Measurements from ENCODE around the gene PLK4. TPM values are rescaled to one million over a fixed set of nuclear protein-coding genes. Genes with fewer than 3 reads are reported as not detected.

The PLK4 gene
- total and polyA plus RNA-seq, 2 of the 4 experiments (the other 2 are of a cell fraction): 11.2 to 15.1 TPM

DNA sequence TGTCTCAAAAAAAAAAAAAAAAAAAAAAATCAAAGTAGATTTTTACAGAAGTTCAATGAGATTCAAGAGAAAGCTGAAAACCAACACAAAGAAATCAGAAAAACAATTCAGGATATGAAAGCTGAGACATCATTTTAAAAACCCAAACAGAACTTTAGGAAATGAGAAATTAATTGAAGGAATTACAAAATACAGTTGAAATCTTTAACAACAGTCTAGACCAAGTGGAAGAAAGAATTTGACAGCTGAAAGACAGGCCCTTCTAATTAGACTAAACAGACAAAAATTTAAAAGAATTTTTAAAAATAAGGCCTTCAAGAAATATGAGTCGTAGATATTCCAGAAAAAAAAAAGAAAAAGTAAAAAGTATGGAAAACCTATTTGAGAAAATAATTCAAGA, 33.9 kb upstream of the PLK4 start:
- Histone ChIP-seq H3K4me1 (ENCODE audit: control insufficient read depth, insufficient read depth, low read length) (no peaks in the 10 kb centered on the region), H3K56ac (ENCODE audit: extremely low read depth, insufficient read depth, low read length) (no peak overlapping the region), H3K14ac (replicated peaks; ENCODE audit: low read depth, low read length) (no peak overlapping the region), H3K27me3 (ENCODE audit: control insufficient read depth, insufficient read depth, low read length) (no peaks in the 10 kb centered on the region), H3K27ac (ENCODE audit: insufficient read depth, low read length) (no peak overlapping the region), H3K23ac (ENCODE audit: low read depth, low read length) (no peak overlapping the region), H2BK20ac (ENCODE audit: low read depth, low read length) (no peak overlapping the region), H3K9me3 (ENCODE audit: control insufficient read depth, insufficient read depth, low read length) (peaks cover 6% of the 10 kb centered on the region; the same call in 1 of the 2 replicates), H3K36me3 (ENCODE audit: control insufficient read depth, insufficient read depth, low read length) (no peaks in the 10 kb centered on the region), H2AK5ac (ENCODE audit: low read depth, low read length) (no peak overlapping the region), H3K9ac (ENCODE audit: low read depth, low read length) (no peak overlapping the region), H3K4me3 (ENCODE audit: insufficient read depth, low read depth, low read length) (no peak overlapping the region), H2BK5ac (ENCODE audit: low read depth, low read length, poor library complexity, severe bottlenecking) (no peak overlapping the region), H4K20me1 (ENCODE audit: insufficient read depth, low read length) (no peaks in the 10 kb centered on the region), H4K8ac (ENCODE audit: low read depth in 2 of 2, low read length in 2 of 2) (no peak overlapping the region), H3K79me1 (ENCODE audit: low read depth in 1 of 2, low read length in 2 of 2) (no peaks in the 10 kb centered on the region; a peak in 2 of 4 replicates), H2AFZ (replicated peaks; ENCODE audit: low read length, poor library complexity) (no peak overlapping the region), H3K4ac (ENCODE audit: low read depth, low read length) (no peak overlapping the region), H2BK120ac (ENCODE audit: low read depth, low read length) (no peak overlapping the region), H2BK15ac (ENCODE audit: low read depth, low read length) (no peak overlapping the region), H3K4me2 (ENCODE audit: low read depth, low read length) (no peak overlapping the region), H2AK9ac (replicated peaks; ENCODE audit: low read depth, low read length, poor library complexity) (no peak overlapping the region), H4K91ac (ENCODE audit: insufficient read depth, low read depth, low read length) (no peak overlapping the region), H4K5ac (ENCODE audit: low read depth, low read length) (no peak overlapping the region), H3K9me1 (ENCODE audit: insufficient read depth, low read length) (no peaks in the 10 kb centered on the region), H3K18ac (ENCODE audit: low read depth, low read length) (no peak overlapping the region)
- dilution Hi-C loops (cut with HindIII; ENCODE audit: low sequenced_read_pairs, unreplicated experiment) (no loop called here), intact Hi-C loops (cut with micrococcal nuclease) (no loop called here), in situ Hi-C loops (cut with MboI; ENCODE audit: low sequenced_read_pairs) (no loop called here)
- no peak for TF ChIP-seq CEBPB (IDR thresholded peaks at IDR 0.05; ENCODE audit: low read depth, low read length)
- DNase-seq: no peak
- ChIA-PET POLR2A (ENCODE audit: unreplicated experiment) (no interaction called here), CTCF (no interaction called here)
- no CpG with 5 or more reads among the region's 1 CpG for WGBS, 2 experiments (ENCODE audit: extremely low coverage in 2 of 2, insufficient read length in 1 of 2)
- ATAC-seq (ENCODE audit: low read depth): no peak
- no TSS peak for BruUV-seq (replicated peaks)
